HAP-1 (cell line): Measurements from ENCODE around the gene IRAK3.

ENCODE experiments used
- DNase-seq, 2 experiments: peaks; one replicate each; pipeline ENCODE4 v3.0.0-alpha.2; 2016 to 2020; ENCODE audit warnings: low spot score in 2 of 2
- H3K27me3 ChIP-seq: fragments of 250-450 bp; sonication (Bioruptor Pico); 2 replicates; pipeline ENCODE4 v1.5.1; 2020; ENCODE audit warnings: low read depth, mild to moderate bottlenecking, moderate library complexity
- H3K36me3 ChIP-seq: fragments of 250-450 bp; sonication (Bioruptor Pico); replicated peaks from 2 replicates; pipeline ENCODE4 v1.5.1; 2020; ENCODE audit warnings: mild to moderate bottlenecking
- H3K4me1 ChIP-seq: fragments of 250-450 bp; sonication (Bioruptor Pico); 2 replicates; pipeline ENCODE4 v1.5.1; 2020; ENCODE audit warnings: mild to moderate bottlenecking
- H3K4me3 ChIP-seq: fragments of 250-450 bp; sonication (Bioruptor Pico); 2 replicates; pipeline ENCODE4 v1.5.1; 2020; ENCODE audit warnings: mild to moderate bottlenecking, moderate library complexity
- H3K9me3 ChIP-seq: fragments of 250-450 bp; sonication (Bioruptor Pico); 2 replicates; pipeline ENCODE4 v1.5.1; 2020; ENCODE audit warnings: mild to moderate bottlenecking, moderate library complexity
- in situ Hi-C: fragments of 300-500 bp; cut with MboI; formaldehyde crosslinking; loops from 3 replicates; pipeline ENCODE4 v1.14.3; 2020; ENCODE audit warnings: low sequenced_read_pairs, inconsistent platforms, mixed read lengths

The IRAK3 gene

DNA sequence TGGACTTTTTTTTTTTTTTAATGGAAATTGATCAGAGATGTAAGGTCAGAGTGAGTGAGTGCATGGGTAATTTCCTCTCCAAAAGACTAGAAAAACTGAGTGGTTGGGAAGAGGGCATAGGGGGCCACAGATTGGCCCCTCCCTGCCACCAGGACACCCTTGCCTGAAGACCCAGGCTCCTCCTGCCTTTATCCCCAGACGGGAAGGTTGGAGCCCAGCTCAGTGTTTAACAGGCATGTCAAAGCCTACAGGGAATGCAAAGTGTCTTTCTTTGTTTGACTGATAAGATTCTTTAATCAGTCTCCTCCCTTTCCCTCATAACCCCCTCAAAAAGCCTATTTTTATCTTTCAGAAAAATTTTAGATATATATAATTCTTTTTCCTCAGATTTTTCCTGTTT lies 50.3 kb downstream of the IRAK3 start:
- in situ Hi-C loops: no loop called here
- no peaks in the 10 kb centered on the region for H3K27me3 ChIP-seq
- no peak for DNase-seq
- no peak overlapping the region for H3K4me3 ChIP-seq
- H3K9me3 ChIP-seq: no peaks in the 10 kb centered on the region
- H3K4me1 ChIP-seq: peaks cover 6% of the 10 kb centered on the region; the same call in 1 of the 2 replicates
- H3K36me3 ChIP-seq: no peaks in the 10 kb centered on the region

DNA sequence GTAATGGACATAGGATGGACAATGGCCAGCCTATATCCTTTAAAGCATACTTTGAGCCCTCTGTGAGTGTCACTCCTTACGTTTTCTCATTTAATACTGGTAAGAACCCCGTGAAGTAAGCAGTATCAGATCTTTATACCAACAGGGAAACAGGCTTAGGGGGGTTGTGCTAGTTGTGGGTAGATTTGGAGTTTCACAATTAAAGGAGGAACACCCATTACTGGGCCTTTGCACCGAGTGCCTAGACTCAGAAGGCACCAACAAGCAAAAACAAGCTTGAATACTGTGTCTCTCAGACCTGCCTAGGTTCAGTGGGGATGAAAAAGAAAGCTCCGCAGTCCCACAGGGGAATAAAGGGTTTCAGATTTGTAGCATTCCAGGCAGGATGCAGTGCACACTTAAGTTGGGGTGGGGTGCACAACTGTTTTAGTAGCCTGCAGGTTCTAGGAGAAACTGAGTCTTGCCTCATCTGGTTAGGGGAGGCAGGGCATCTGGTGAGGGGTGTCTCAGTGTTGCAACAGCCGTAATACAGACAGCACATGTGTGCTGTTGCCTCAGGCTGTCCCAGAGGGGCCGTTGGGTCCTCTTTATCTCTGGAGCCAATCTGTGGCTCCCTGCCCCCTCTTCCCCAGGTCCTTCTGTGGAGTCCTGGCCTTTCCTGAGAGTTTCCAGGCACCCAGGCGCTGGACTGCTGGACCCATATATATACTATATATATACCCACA lies 51.2 kb downstream of the IRAK3 start:
- Histone ChIP-seq H3K36me3 (no peaks in the 10 kb centered on the region), H3K4me3 (no peak overlapping the region), H3K4me1 (peaks cover 4% of the 10 kb centered on the region; the same call in 1 of the 2 replicates), H3K9me3 (no peaks in the 10 kb centered on the region), H3K27me3 (no peaks in the 10 kb centered on the region)
- DNase-seq: no peak
- in situ Hi-C loops: no loop called here

DNA sequence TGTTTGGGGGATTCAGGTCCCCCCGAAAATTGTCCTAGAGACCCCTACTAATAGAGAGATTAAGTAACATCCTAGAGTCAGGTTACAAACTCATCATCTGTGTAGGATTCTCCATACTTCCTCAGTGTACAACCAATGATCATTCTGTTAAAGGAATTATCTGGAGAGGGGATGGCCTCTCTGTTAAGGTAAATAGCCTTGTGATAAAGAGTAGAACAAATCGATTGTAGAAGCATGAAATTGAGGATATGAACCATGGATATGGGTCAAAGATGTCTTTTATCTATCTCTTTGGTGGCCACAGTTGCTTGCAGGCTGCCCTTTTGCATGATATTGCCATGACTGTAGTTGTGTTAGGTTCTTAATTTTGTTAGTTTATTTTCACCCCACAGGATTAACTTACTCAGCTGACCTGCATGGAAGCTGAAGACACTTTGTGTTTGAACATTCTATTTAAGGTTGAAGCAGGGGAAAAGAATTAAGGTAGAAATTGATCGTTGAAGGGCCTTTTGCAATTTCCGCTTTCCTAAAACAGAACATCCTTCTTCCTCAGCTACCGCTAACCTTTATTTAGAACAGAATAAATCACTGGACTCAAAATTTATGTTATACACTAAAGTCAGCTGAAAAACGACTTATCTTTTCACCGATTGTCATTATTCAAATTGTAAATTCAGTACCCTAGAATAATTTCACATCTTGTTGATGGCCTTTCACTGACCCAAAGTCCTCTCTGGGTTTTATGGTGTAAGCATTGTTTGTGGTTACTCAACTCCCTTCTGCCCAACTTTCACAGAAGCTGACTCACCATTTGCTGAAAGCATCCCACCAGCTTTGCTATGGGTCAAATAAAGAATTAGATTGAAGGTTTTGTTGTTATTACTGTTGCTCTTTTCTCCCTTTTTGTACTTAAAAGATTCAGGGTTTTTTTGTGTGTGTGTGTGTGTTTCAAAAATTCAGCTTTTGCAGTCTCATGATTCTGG lies 52.3 kb downstream of the IRAK3 start:
- no peak for DNase-seq
- in situ Hi-C loops: no loop called here
- peaks cover 4% of the 10 kb centered on the region; the same call in 1 of the 2 replicates for H3K4me1 ChIP-seq
- H3K4me3 ChIP-seq: no peak overlapping the region
- H3K9me3 ChIP-seq: no peaks in the 10 kb centered on the region
- H3K27me3 ChIP-seq: no peaks in the 10 kb centered on the region
- no peaks in the 10 kb centered on the region for H3K36me3 ChIP-seq

DNA sequence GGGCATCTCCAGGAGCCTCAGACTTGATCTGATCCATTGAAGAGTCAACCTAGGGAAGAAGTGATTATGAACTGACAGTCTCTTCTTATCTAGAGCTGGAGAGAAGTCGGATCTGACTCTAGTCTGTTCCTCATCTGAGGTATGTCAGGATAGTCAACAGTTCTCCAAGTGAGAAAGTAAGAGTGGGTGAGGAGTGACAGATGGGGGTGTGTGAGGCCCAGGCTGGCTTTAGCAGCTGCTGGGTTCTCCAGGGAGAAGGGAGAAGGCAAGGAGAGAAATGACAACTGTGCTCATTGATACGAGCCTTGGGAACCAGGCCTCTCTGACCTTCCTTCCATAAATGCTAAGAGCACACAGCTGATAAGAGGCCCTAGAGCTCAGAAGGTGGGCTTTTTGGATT lies 53.3 kb downstream of the IRAK3 start:
- H3K36me3 ChIP-seq: no peaks in the 10 kb centered on the region
- no peak for DNase-seq
- in situ Hi-C loops: no loop called here
- H3K9me3 ChIP-seq: no peaks in the 10 kb centered on the region
- H3K4me1 ChIP-seq: peaks cover 4% of the 10 kb centered on the region; the same call in 1 of the 2 replicates
- H3K27me3 ChIP-seq: no peaks in the 10 kb centered on the region
- H3K4me3 ChIP-seq: no peak overlapping the region

DNA sequence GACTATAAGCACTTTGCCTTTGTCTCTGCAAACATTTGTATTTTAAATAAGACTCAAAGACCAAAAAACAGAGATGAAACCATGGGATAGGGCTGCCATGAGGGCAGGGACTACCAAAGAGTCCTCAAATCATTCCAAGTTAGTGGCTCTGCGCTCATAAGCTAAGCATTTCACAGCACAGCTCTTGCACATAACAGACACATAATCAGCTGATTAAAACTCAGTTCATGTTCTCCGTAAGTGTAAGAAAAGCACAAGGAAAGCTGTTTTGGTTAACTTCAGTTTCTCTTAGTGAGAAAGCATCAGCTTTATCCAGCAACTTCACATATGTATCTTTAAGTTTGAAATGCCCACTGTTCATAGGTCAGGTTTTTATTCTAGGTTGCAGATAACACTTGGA lies 54.9 kb downstream of the IRAK3 start:
- Histone ChIP-seq H3K4me1 (peaks cover 1% of the 10 kb centered on the region; the same call in 1 of the 2 replicates), H3K27me3 (no peaks in the 10 kb centered on the region), H3K36me3 (no peaks in the 10 kb centered on the region), H3K4me3 (no peak overlapping the region), H3K9me3 (no peaks in the 10 kb centered on the region)
- in situ Hi-C loops: no loop called here
- DNase-seq: no peak

DNA sequence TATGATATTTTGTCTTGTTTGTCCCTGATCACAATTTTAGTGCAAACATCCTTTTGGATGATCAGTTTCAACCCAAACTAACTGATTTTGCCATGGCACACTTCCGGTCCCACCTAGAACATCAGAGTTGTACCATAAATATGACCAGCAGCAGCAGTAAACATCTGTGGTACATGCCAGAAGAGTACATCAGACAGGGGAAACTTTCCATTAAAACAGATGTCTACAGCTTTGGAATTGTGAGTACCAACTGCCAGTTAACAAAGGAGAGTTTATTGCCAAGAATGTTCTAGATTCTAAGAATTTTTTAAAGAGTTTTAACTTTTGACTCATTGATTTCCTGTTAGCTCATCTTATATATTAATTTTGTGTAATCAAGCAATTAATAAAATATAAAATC lies 55.4 kb downstream of the IRAK3 start:
- DNase-seq: no peak
- in situ Hi-C loops: no loop called here
- Histone ChIP-seq H3K36me3 (no peaks in the 10 kb centered on the region), H3K9me3 (no peaks in the 10 kb centered on the region), H3K4me3 (no peak overlapping the region), H3K4me1 (no peaks in the 10 kb centered on the region), H3K27me3 (no peaks in the 10 kb centered on the region)

DNA sequence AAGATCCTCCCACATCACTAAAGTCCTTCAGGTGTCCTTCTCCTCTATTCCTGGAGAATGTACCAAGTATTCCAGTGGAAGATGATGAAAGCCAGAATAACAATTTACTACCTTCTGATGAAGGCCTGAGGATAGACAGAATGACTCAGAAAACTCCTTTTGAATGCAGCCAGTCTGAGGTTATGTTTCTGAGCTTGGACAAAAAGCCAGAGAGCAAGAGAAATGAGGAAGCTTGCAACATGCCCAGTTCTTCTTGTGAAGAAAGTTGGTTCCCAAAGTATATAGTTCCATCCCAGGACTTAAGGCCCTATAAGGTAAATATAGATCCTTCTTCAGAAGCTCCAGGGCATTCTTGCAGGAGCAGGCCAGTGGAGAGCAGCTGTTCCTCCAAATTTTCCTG lies 58.7 kb downstream of the IRAK3 start:
- no peak for DNase-seq
- in situ Hi-C loops: no loop called here
- Histone ChIP-seq H3K9me3 (no peaks in the 10 kb centered on the region), H3K4me1 (no peaks in the 10 kb centered on the region), H3K27me3 (no peaks in the 10 kb centered on the region), H3K4me3 (no peak overlapping the region), H3K36me3 (no peaks in the 10 kb centered on the region)

DNA sequence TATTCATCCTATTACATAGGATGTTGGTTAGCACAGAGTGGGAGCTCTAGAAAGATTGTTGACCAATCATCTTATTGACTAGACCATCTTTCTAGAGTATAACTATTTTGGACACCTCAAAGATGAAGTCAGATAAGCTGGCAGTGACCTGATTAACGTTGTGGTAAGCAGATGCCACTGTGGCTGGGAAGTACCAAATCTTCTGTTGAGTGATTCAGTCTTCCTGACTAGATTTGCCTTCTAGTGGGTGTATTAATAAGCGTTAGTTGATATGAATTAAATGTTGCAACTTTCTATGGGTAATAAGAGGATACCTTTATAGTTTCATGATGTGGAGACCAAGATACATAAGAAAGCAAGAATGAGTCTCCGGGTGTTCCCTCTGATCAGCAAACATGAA lies 62.0 kb downstream of the IRAK3 start:
- in situ Hi-C loops: no loop called here
- Histone ChIP-seq H3K27me3 (peaks cover 11% of the 10 kb centered on the region), H3K4me1 (no peaks in the 10 kb centered on the region), H3K36me3 (no peaks in the 10 kb centered on the region), H3K4me3 (no peak overlapping the region), H3K9me3 (no peaks in the 10 kb centered on the region)
- no peak for DNase-seq

DNA sequence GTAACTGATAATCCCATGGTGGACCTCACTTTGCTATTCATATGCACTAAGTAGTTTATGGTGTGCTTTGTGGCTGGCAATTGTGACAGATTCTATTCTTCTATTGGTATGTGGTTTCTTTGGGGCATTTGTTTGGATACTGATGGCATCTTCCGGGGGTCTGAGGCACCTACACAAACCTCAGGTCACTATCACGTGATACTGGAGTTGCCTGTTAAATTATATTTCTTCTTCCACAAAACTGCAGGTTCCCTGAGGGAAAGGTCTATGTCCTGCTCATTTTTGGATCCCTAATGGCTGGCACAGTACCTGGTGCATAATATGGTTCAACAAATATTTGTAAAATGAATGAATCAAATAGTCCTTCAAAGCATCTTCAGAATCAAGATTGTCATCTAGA lies 63.8 kb downstream of the IRAK3 start:
- Histone ChIP-seq H3K27me3 (peaks cover 11% of the 10 kb centered on the region), H3K9me3 (no peaks in the 10 kb centered on the region), H3K4me1 (no peaks in the 10 kb centered on the region; the same call in 1 of the 2 replicates), H3K36me3 (no peaks in the 10 kb centered on the region), H3K4me3 (no peak overlapping the region)
- no peak for DNase-seq
- in situ Hi-C loops: no loop called here

DNA sequence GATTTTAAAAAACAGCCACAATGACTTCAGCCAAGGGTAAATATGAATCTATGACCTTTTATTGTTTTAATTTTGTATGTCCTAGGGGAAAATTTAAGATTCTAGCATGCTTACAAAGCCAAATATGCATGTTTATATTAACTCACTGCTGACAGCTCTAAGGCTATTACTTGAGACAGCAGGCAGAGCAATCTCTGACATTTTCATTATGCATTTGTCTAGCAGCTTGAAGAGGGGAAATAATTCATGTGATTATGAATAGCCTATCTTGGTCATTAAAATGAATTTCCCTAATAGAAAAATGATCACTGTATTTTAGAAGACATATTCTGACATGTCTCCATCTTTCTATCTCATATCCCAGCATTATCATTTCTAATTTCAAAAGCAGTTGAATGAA lies 66.7 kb downstream of the IRAK3 start:
- H3K4me1 ChIP-seq: peaks cover 4% of the 10 kb centered on the region; the same call in 1 of the 2 replicates
- peaks cover 11% of the 10 kb centered on the region for H3K27me3 ChIP-seq
- no peaks in the 10 kb centered on the region for H3K36me3 ChIP-seq
- H3K4me3 ChIP-seq: no peak overlapping the region
- in situ Hi-C loops: no loop called here
- no peaks in the 10 kb centered on the region for H3K9me3 ChIP-seq
- no peak for DNase-seq

DNA sequence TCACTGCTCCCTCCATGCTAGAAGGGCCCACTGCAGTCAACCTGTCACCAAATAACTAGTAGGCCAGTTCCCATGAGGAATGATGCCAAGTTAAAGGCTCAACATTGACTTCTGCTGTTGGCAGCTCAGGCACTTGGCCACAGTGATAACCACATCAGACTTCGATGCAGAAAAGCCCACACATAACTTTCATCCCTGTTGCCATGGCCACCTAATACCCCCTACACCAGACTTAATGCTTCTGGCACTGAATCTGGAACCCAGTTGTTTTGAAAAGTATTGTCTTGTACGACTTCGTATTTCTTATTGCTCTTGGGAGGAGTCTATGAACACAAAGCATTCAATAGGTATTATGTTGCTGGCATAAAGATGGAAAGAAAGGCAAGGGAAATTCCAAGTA lies 69.0 kb downstream of the IRAK3 start:
- in situ Hi-C loops: no loop called here

DNA sequence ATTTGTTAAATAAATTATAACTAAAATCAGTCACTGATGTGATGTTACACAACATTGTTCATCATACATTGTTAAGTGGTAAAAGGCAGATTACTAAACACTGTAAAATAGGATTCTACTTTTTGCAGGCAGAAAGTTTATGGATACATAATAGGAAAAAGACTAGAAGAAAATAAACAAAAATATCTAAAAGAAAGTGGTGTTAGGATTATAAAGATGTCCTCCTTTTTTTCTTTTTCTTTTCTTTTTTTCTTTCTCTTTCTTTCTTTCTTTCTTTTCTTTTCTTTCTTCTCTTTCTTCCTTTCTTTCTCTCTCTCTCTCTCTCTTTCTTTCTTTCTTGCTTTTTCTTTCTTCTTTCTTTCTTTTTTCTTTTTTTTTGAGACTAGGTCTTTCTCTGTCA lies 73.7 kb downstream of the IRAK3 start:
- in situ Hi-C loops: loop anchor here (10.0 kb wide), 1 partner anchor 152 kb away; no protein-coding TSS in a partner anchor

More for the DNA sequence above, 69.0 kb downstream of the IRAK3 start:
- Histone ChIP-seq H3K9me3 (no peaks in the 10 kb centered on the region), H3K4me1 (peaks cover 4% of the 10 kb centered on the region; the same call in 1 of the 2 replicates), H3K4me3 (no peak overlapping the region), H3K36me3 (no peaks in the 10 kb centered on the region), H3K27me3 (peaks cover 9% of the 10 kb centered on the region)
- DNase-seq: peak; percentile 45 to 60

DNA sequence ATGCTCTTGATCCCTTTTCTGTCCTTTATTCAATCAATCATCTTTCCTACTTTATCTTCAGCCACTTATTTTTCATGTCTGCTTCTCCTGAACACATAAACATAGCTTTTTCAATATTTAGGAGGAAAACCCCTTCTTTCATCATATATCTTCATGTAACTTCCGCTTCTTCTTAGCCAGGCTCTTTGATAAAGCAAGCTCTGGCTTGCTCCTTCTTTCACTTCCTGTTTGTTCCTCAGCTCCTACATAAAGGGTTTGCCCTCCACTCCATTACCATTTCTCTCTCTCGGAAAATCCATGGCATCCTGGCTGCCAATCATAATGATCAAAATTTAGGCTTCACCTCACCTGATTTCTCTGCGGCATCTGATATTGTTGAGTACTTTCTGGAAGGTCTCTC lies 79.5 kb downstream of the IRAK3 start:
- Histone ChIP-seq H3K4me1 (no peaks in the 10 kb centered on the region), H3K36me3 (no peaks in the 10 kb centered on the region), H3K4me3 (no peak overlapping the region), H3K27me3 (0 out of 2 replicates have a peak, but pooled peaks cover 1% of the 10 kb centered on the region), H3K9me3 (no peaks in the 10 kb centered on the region)
- no peak for DNase-seq
- in situ Hi-C loops: loop anchor here (10.0 kb wide), 1 partner anchor 146 kb away; no protein-coding TSS in a partner anchor

More for the DNA sequence above, 73.7 kb downstream of the IRAK3 start:
- Histone ChIP-seq H3K4me1 (peaks cover 4% of the 10 kb centered on the region; the same call in 1 of the 2 replicates), H3K9me3 (no peaks in the 10 kb centered on the region), H3K4me3 (no peak overlapping the region), H3K36me3 (no peaks in the 10 kb centered on the region), H3K27me3 (0 out of 2 replicates have a peak, but pooled peaks cover 3% of the 10 kb centered on the region)
- DNase-seq: no peak

DNA sequence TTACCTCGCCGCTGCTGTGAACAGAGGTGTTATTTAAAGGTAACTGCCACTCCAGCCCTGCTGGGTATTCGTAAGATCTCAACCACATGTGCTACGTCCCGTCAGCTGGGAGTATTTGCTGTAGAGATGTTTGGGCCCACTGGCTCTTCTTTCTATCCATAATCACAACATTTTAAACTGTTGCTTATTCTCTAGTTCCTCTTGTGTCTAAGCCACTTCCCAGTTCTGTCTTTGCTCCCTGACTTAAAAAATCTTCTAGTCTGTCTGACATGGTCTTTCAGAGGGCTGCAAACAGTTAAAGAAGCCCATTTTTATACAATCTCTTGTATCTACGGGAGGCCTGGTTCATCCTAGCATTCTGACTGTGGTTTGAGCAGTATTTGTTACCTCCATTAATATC lies 80.1 kb downstream of the IRAK3 start:
- in situ Hi-C loops: loop anchor here (10.0 kb wide), 1 partner anchor 146 kb away; no protein-coding TSS in a partner anchor
- no peaks in the 10 kb centered on the region for H3K4me1 ChIP-seq
- no peak for DNase-seq
- H3K27me3 ChIP-seq: no peaks in the 10 kb centered on the region
- no peaks in the 10 kb centered on the region for H3K9me3 ChIP-seq
- H3K36me3 ChIP-seq: no peaks in the 10 kb centered on the region
- no peak overlapping the region for H3K4me3 ChIP-seq
